GM13976 (cell line): Measurements from ENCODE around the gene HSBP1L1.

Source experiments
- DNase-seq: peaks from one replicate; pipeline ENCODE4 v3.0.0; 2012; ENCODE audit warnings: low spot score
- CTCF ChIP-seq: IDR thresholded peaks from 2 replicates; pipeline ENCODE4 v1.5.1; 2012; ENCODE audit warnings: borderline replicate concordance, mild to moderate bottlenecking; ENCODE audit not compliant: insufficient read depth; ENCODE audit errors: extremely low read depth, missing control alignments, control extremely low read depth
- in situ Hi-C: fragments of 300-500 bp; cut with MboI; formaldehyde crosslinking; loops from one replicate; pipeline ENCODE4 v1.12.0; 2022; ENCODE audit warnings: low sequenced_read_pairs, mixed read lengths, inconsistent platforms; ENCODE audit not compliant: unreplicated experiment

HSBP1L1 gene

GRCh38 chr18:79960921-79961526 lies 3.4 kb upstream of the HSBP1L1 start:
- no peak for DNase-seq
- in situ Hi-C loops: no loop called here
- TF ChIP-seq CTCF: no peak

GRCh38 chr18:79961527-79962291 lies 2.7 kb upstream of the HSBP1L1 start:
- TF ChIP-seq CTCF: no peak
- DNase-seq: no peak
- in situ Hi-C loops: no loop called here

GRCh38 chr18:79962311-79962710 lies 2.1 kb upstream of the HSBP1L1 start:
- no peak for DNase-seq
- in situ Hi-C loops: no loop called here
- no peak for TF ChIP-seq CTCF

GRCh38 chr18:79962835-79963657 lies 1.4 kb upstream of the HSBP1L1 start:
- TF ChIP-seq CTCF: peak; percentile 52
- in situ Hi-C loops: no loop called here
- peak; percentile 82 for DNase-seq

- in situ Hi-C loops: no loop called here
- no peak for TF ChIP-seq CTCF
- no peak for DNase-seq
Measured at GRCh38 chr18:79963658-79964329, 649 bp upstream of the HSBP1L1 start.
